ENCODE results near the gene TUBB2B.
A peak's percentile ranks its signal among the peaks of the same experiment; 100 is the strongest.

Gene TUBB2B

GRCh38 chr6:3265671-3266070 is 38.2 kb upstream of the TUBB2B start:
- Histone ChIP-seq H3K9ac (ENCODE audit: low read length) (no peak overlapping the region), H3K4me3 (ENCODE audit: low read length) (no peak overlapping the region), H3K27me3 (ENCODE audit: control insufficient read depth, insufficient read depth, low read length) (no peaks in the 10 kb centered on the region), H3K4me1 (ENCODE audit: control insufficient read depth, insufficient read depth, low read length) (peaks cover 37% of the 10 kb centered on the region), H3K9me3 (ENCODE audit: control insufficient read depth, low read length) (no peaks in the 10 kb centered on the region), H3K36me3 (ENCODE audit: control insufficient read depth, insufficient read depth, low read length) (peaks cover 7% of the 10 kb centered on the region)

DNA sequence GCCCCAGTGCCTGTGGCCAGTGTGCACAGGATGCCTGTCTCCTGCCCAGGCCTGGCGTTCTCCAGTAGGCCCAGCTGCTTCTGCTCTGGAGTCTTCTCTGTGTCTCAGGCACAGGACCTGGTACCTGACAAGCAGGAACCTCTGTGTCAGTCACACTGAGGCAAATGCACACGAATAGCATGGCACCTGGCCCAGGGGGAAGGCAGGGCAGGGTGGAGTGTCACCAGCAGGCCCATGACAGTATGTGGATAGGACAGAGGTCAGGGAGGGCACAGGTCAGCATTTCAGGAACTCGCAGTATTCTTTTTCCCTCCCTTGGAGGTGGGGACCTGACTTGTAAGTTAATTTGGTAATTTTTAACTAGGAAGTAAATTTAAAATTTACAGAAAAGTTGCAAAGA is 36.9 kb upstream of the TUBB2B start:
- peaks cover 2% of the 10 kb centered on the region for H3K36me3 ChIP-seq (ENCODE audit: control insufficient read depth, insufficient read depth, low read length)
- no peaks in the 10 kb centered on the region for H3K27me3 ChIP-seq (ENCODE audit: control insufficient read depth, insufficient read depth, low read length)
- H3K9me3 ChIP-seq (ENCODE audit: control insufficient read depth, low read length), result no peaks in the 10 kb centered on the region
- no peak overlapping the region for H3K4me3 ChIP-seq (ENCODE audit: low read length)
- no peak overlapping the region for H3K9ac ChIP-seq (ENCODE audit: low read length)
- H3K4me1 ChIP-seq (ENCODE audit: control insufficient read depth, insufficient read depth, low read length), result peaks cover 32% of the 10 kb centered on the region

DNA sequence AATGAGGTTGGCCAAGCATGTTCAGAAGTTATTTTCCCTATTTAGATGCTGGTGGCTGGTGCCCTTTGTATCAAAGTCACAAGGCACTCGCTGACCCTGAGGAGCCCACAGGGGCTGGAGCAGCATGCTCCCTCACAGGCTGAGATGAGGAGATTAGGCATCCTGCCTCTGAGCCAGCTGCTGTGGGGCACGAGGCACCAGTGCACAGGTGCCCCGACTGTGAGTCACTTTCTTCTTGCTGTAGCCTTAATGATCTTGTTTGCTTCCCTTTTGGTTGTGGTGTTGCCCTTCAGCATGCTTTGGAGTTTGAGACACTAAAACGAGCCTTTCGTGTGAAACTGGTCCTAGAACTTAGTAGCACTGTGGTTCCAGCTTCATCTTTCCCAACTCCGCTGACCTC is 35.6 kb upstream of the TUBB2B start:
- H3K4me3 ChIP-seq (ENCODE audit: low read length), result no peak overlapping the region
- H3K9me3 ChIP-seq (ENCODE audit: control insufficient read depth, low read length), result no peaks in the 10 kb centered on the region
- no peaks in the 10 kb centered on the region for H3K27me3 ChIP-seq (ENCODE audit: control insufficient read depth, insufficient read depth, low read length)
- peaks cover 35% of the 10 kb centered on the region for H3K4me1 ChIP-seq (ENCODE audit: control insufficient read depth, insufficient read depth, low read length)
- H3K36me3 ChIP-seq (ENCODE audit: control insufficient read depth, insufficient read depth, low read length), result no peaks in the 10 kb centered on the region
- H3K9ac ChIP-seq (ENCODE audit: low read length), result no peak overlapping the region

DNA sequence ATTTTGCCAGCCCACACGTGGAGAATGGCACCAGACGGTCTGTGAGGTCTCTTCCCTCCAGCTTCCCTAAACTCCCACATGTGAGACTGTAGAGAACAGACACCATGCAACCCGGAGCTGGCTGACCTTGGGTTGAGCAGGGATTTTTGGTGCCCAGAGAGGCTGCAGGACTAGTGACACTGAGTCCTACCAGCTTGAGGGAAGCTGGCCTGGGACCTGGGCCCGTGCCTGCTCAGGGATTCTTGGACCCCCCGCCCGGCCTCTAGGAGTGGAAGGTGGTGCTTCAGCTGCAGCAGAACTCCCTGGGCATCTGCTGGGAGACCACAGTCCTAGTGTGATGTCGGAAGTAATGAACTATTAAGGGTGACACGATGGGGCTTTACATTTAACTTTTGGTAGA is 34.5 kb upstream of the TUBB2B start:
- peaks cover 35% of the 10 kb centered on the region for H3K4me1 ChIP-seq (ENCODE audit: control insufficient read depth, insufficient read depth, low read length)
- no peak overlapping the region for H3K9ac ChIP-seq (ENCODE audit: low read length)

DNA sequence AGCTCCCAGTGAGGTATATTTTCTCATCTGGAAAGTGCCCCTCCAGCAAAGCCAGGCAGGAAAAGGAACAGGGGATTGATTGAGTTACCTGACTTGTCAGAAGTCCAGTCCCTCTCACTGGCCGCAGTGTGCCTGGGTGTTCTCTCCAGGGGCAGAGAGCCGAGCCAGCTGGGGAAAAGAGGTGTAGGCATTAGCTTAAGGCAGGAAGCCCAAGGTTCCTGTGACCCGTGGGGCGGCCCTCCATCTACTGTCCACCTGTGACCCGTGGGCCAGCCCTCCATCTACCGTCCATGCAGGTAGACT is 34.0 kb upstream of the TUBB2B start:
- H3K4me3 ChIP-seq (ENCODE audit: low read length), result no peak overlapping the region
- H3K36me3 ChIP-seq (ENCODE audit: control insufficient read depth, insufficient read depth, low read length), result no peaks in the 10 kb centered on the region
- H3K9me3 ChIP-seq (ENCODE audit: control insufficient read depth, low read length), result no peaks in the 10 kb centered on the region
- H3K27me3 ChIP-seq (ENCODE audit: control insufficient read depth, insufficient read depth, low read length), result no peaks in the 10 kb centered on the region
- H3K4me1 ChIP-seq (ENCODE audit: control insufficient read depth, insufficient read depth, low read length), result peaks cover 35% of the 10 kb centered on the region
- peak overlapping the region; percentile 35 for H3K9ac ChIP-seq (ENCODE audit: low read length)

More for the DNA sequence above, 34.5 kb upstream of the TUBB2B start:
- no peak overlapping the region for H3K4me3 ChIP-seq (ENCODE audit: low read length)
- no peaks in the 10 kb centered on the region for H3K36me3 ChIP-seq (ENCODE audit: control insufficient read depth, insufficient read depth, low read length)
- H3K9me3 ChIP-seq (ENCODE audit: control insufficient read depth, low read length), result no peaks in the 10 kb centered on the region
- H3K27me3 ChIP-seq (ENCODE audit: control insufficient read depth, insufficient read depth, low read length), result no peaks in the 10 kb centered on the region

- Histone ChIP-seq H3K4me1 (ENCODE audit: control insufficient read depth, insufficient read depth, low read length) (peaks cover 35% of the 10 kb centered on the region), H3K9ac (ENCODE audit: low read length) (peak overlapping the region; percentile 35), H3K9me3 (ENCODE audit: control insufficient read depth, low read length) (no peaks in the 10 kb centered on the region), H3K27me3 (ENCODE audit: control insufficient read depth, insufficient read depth, low read length) (no peaks in the 10 kb centered on the region), H3K36me3 (ENCODE audit: control insufficient read depth, insufficient read depth, low read length) (no peaks in the 10 kb centered on the region), H3K4me3 (ENCODE audit: low read length) (no peak overlapping the region)
These were observed 33.5 kb upstream of the TUBB2B start for GRCh38 chr6:3260772-3261517.

DNA sequence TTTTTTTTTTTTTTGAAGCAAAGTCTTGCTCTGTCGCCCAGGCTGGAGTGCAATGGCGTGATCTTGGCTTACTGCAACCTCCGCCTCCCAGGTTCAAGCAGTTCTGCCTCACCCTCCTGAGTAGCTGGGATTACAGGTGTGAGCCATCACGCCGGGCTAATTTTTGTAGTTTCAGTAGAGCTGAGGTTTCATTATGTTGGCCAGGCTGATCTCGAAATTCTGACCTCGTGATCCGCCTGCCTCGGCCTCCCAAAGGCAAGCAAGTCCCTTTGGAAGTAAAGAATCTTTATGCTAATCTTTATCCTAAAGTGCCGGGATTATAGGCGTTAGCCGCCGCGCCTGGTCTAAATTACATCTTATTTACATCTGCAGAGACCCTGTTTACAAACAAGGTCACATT is 32.8 kb upstream of the TUBB2B start:
- Histone ChIP-seq H3K9ac (ENCODE audit: low read length) (peak overlapping the region; percentile 7), H3K27me3 (ENCODE audit: control insufficient read depth, insufficient read depth, low read length) (no peaks in the 10 kb centered on the region), H3K36me3 (ENCODE audit: control insufficient read depth, insufficient read depth, low read length) (no peaks in the 10 kb centered on the region), H3K4me3 (ENCODE audit: low read length) (no peak overlapping the region), H3K9me3 (ENCODE audit: control insufficient read depth, low read length) (no peaks in the 10 kb centered on the region), H3K4me1 (ENCODE audit: control insufficient read depth, insufficient read depth, low read length) (peaks cover 35% of the 10 kb centered on the region)

- Histone ChIP-seq H3K4me1 (ENCODE audit: control insufficient read depth, insufficient read depth, low read length) (peaks cover 31% of the 10 kb centered on the region), H3K9me3 (ENCODE audit: control insufficient read depth, low read length) (no peaks in the 10 kb centered on the region), H3K9ac (ENCODE audit: low read length) (peak overlapping the region; percentile 63), H3K4me3 (ENCODE audit: low read length) (peak overlapping the region; percentile 48), H3K36me3 (ENCODE audit: control insufficient read depth, insufficient read depth, low read length) (no peaks in the 10 kb centered on the region), H3K27me3 (ENCODE audit: control insufficient read depth, insufficient read depth, low read length) (no peaks in the 10 kb centered on the region)
These were observed 32.1 kb upstream of the TUBB2B start for GRCh38 chr6:3259491-3259958.

- H3K9ac ChIP-seq (ENCODE audit: low read length), result peak within 1 kb of the TSS; percentile 63
- H3K4me1 ChIP-seq (ENCODE audit: control insufficient read depth, insufficient read depth, low read length), result peaks cover 25% of the 10 kb centered on the region
- H3K9me3 ChIP-seq (ENCODE audit: control insufficient read depth, low read length), result no peaks in the 10 kb centered on the region
- no peaks in the 10 kb centered on the region for H3K36me3 ChIP-seq (ENCODE audit: control insufficient read depth, insufficient read depth, low read length)
- H3K27me3 ChIP-seq (ENCODE audit: control insufficient read depth, insufficient read depth, low read length), result no peaks in the 10 kb centered on the region
- H3K4me3 ChIP-seq (ENCODE audit: low read length), result peak within 1 kb of the TSS; percentile 48
These were observed 31.5 kb upstream of the TUBB2B start, which contains the start of gene PSMG4 for GRCh38 chr6:3258720-3259490. TSS of gene PSMG4 (plus strand) at chr6:3258947. CDS start at chr6:3259023, 76 bp downstream.

DNA sequence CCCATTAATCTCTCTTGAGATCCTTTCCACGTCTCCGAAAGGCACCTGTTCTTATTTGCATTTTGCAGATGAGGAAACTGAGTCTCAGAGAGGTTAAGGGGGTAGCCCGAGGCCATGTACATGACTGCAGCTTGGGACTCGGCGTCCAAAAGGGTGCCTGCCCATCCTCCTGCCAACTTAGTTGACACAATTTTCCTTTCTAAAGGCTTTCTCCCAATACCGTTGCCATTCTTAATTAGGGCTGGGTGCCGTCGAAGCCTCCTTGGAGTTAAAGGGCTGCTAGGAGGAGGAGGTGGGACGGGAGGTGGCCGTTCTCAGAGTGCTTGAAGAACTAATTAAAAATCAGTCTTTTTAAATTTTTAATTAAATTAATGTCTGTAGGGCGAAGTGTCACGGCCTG is 30.7 kb upstream of the TUBB2B start:
- peaks cover 23% of the 10 kb centered on the region for H3K4me1 ChIP-seq (ENCODE audit: control insufficient read depth, insufficient read depth, low read length)
- H3K36me3 ChIP-seq (ENCODE audit: control insufficient read depth, insufficient read depth, low read length), result no peaks in the 10 kb centered on the region
- no peaks in the 10 kb centered on the region for H3K27me3 ChIP-seq (ENCODE audit: control insufficient read depth, insufficient read depth, low read length)
- no peaks in the 10 kb centered on the region for H3K9me3 ChIP-seq (ENCODE audit: control insufficient read depth, low read length)
- peak overlapping the region; percentile 25 for H3K9ac ChIP-seq (ENCODE audit: low read length)
- H3K4me3 ChIP-seq (ENCODE audit: low read length), result no peak overlapping the region

DNA sequence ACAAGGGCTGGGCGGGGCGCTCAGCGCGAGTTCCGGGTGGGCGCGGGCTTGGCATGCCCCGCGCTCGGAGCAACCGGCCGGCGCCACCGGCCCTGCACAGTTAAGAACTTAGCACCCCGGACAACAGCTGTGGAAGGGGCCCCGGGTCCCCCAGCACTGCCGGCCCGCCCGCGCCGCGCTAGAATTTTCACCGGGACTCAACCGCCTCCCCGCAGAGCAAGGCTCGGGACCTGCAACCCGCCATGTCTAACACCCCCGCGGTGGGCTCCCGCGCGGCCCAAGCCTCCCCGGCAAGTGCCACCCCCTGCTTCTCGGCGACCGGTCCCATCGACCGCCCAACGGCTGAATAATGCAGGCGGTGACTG is 26.1 kb upstream of the TUBB2B start:
- Histone ChIP-seq H3K36me3 (ENCODE audit: control insufficient read depth, insufficient read depth, low read length) (no peaks in the 10 kb centered on the region), H3K27me3 (ENCODE audit: control insufficient read depth, insufficient read depth, low read length) (peaks cover under 1% of the 10 kb centered on the region), H3K4me3 (ENCODE audit: low read length) (no peak overlapping the region), H3K9me3 (ENCODE audit: control insufficient read depth, low read length) (no peaks in the 10 kb centered on the region), H3K9ac (ENCODE audit: low read length) (no peak overlapping the region), H3K4me1 (ENCODE audit: control insufficient read depth, insufficient read depth, low read length) (peaks cover 13% of the 10 kb centered on the region)

- H3K36me3 ChIP-seq (ENCODE audit: control insufficient read depth, insufficient read depth, low read length), result no peaks in the 10 kb centered on the region
- H3K9ac ChIP-seq (ENCODE audit: low read length), result no peak overlapping the region
- peaks cover 5% of the 10 kb centered on the region for H3K27me3 ChIP-seq (ENCODE audit: control insufficient read depth, insufficient read depth, low read length)
- no peak overlapping the region for H3K4me3 ChIP-seq (ENCODE audit: low read length)
- no peaks in the 10 kb centered on the region for H3K9me3 ChIP-seq (ENCODE audit: control insufficient read depth, low read length)
- H3K4me1 ChIP-seq (ENCODE audit: control insufficient read depth, insufficient read depth, low read length), result peaks cover 15% of the 10 kb centered on the region
These were observed 25.6 kb upstream of the TUBB2B start for GRCh38 chr6:3252861-3253596.
